Effector memory CD8-positive, alpha-beta T cell (primary cell): ENCODE data around the gene CXXC4.

Source experiments
- ATAC-seq: fragments of 150-1000 bp; cut with Tn5 transposase; replicated peaks from 2 replicates; pipeline ENCODE4 v1.10.0; 2021; ENCODE audit warnings: mild to moderate bottlenecking, moderate library complexity
- DNase-seq, 3 experiments: peaks; one replicate each; pipeline ENCODE4 v3.0.0; 2021
- H3K27ac Mint-ChIP-seq, 2 donors: one replicate each; pipeline ENCODE4 v1.8.0; 2022; ENCODE audit warnings: mild to moderate bottlenecking in 2 of 2, mixed read lengths in 2 of 2, moderate library complexity in 2 of 2
- H3K27me3 Mint-ChIP-seq, 2 donors: one replicate each; pipeline ENCODE4 v1.8.0; 2022; ENCODE audit warnings: mixed read lengths in 2 of 2
- H3K36me3 Mint-ChIP-seq: one replicate; pipeline ENCODE4 v1.8.0; 2022; ENCODE audit warnings: mild to moderate bottlenecking, moderate library complexity, mixed read lengths; ENCODE audit not compliant: insufficient read depth
- H3K4me1 Mint-ChIP-seq, 2 donors: one replicate each; pipeline ENCODE4 v1.8.0; 2022; ENCODE audit warnings: low read depth in 2 of 2, mixed read lengths in 2 of 2
- H3K4me3 Mint-ChIP-seq, 2 donors: one replicate each; pipeline ENCODE4 v1.8.0; 2022; ENCODE audit warnings: mild to moderate bottlenecking in 2 of 2, mixed read lengths in 2 of 2, moderate library complexity in 2 of 2
- H3K9me3 Mint-ChIP-seq, 2 donors: one replicate each; pipeline ENCODE4 v1.8.0; 2022; ENCODE audit warnings: mixed read lengths in 2 of 2

CXXC4 gene

DNA sequence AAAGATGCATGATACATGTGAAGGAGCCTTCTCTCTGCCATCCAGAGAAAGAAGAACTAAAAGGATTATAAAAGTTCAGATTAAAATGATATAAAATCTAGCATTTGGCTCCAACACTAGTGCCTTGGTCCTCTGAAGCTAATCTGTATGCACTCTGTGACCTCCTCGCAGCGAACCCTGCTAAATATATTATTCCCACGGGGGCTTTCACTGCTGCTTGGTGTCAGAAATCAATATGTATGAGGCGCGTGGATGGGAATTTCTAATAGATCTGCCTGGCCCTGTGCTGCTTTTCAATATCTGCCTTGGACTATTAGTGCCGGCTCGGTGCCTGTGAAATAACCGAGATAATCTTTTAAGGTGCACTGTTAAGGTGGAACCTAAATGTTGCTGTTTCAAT, 69.7 kb downstream of the CXXC4 start:
- Mint-ChIP-seq H3K27ac (no peak overlapping the region), H3K4me1 (no peaks in the 10 kb centered on the region), H3K9me3 (no peaks in the 10 kb centered on the region), H3K36me3 (no peaks in the 10 kb centered on the region), H3K27me3 (no peaks in the 10 kb centered on the region), H3K4me3 (no peak overlapping the region)
- DNase-seq (no peak), ATAC-seq (no peak)

DNA sequence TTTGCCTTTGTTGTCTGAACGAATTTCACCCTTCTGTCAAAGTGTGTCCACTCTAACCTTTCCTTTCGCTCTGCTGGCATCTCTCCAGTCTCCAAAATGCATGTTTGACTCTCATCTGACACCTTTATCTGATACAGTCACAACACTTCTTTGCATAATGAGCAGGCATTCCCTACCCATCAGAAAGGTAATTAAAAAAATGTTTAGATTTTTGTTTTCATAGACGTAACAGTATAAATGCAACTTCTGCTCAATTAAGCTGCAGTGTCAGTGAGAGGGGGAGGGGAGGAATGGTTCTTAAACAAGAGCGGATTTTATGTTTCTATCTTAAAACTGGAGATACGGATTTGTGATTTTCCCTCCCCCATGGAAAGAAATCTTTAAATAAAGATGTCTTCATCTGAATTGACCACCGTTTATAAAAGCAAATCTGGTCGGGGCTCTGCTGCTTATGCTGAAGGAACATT, 70.2 kb downstream of the CXXC4 start:
- ATAC-seq (no peak), DNase-seq (no peak)
- Mint-ChIP-seq H3K27me3 (no peaks in the 10 kb centered on the region), H3K9me3 (no peaks in the 10 kb centered on the region), H3K4me3 (no peak overlapping the region), H3K4me1 (no peaks in the 10 kb centered on the region), H3K27ac (no peak overlapping the region), H3K36me3 (no peaks in the 10 kb centered on the region)

DNA sequence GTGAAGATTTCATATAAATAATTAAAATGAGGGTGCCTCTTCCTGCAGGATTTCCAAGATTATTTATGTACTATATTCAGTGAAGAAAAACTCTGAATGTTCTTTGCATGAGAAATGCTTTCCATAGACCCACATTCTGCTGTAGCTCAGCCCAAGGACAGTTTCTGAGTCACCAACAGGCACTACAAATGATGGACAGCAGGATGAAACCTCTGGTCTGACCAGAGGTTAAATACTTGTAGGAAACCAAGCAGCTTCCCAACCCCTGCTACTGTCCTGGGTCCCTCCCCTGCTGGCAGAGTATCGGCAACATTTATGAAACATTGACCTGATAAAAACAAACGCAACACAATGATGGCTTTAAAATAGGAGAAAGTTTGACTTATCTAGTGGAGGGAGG, 73.1 kb downstream of the CXXC4 start:
- H3K4me3 Mint-ChIP-seq = no peak overlapping the region
- peaks cover 0 to 2% of the 10 kb centered on the region in 2 donors for H3K9me3 Mint-ChIP-seq
- H3K4me1 Mint-ChIP-seq = no peaks in the 10 kb centered on the region
- no peaks in the 10 kb centered on the region for H3K36me3 Mint-ChIP-seq
- H3K27ac Mint-ChIP-seq = no peak overlapping the region
- H3K27me3 Mint-ChIP-seq = no peaks in the 10 kb centered on the region
- no peak for DNase-seq
- ATAC-seq = no peak

GRCh38 chr4:104420766-104421165, 73.9 kb downstream of the CXXC4 start:
- Mint-ChIP-seq H3K9me3 (peaks cover 0 to 2% of the 10 kb centered on the region in 2 donors), H3K27me3 (no peaks in the 10 kb centered on the region), H3K27ac (no peak overlapping the region), H3K4me1 (no peaks in the 10 kb centered on the region), H3K36me3 (no peaks in the 10 kb centered on the region), H3K4me3 (no peak overlapping the region)
- no peak for DNase-seq
- no peak for ATAC-seq
